GM23338 (cell line): ENCODE measurements around the gene DIP2C. TPM values are rescaled to one million over a fixed set of nuclear protein-coding genes. Genes with fewer than 3 reads are reported as not detected.

Experiments used
- ATAC-seq: fragments of 200-7000 bp; cut with Tn5 transposase; 3 replicates; pipeline ENCODE4 v1.9.1; 2020
- DNase-seq: peaks from one replicate; pipeline ENCODE4 v3.0.0-alpha.2; 2015; ENCODE audit warnings: low spot score
- H2AFZ ChIP-seq: fragments of 200-600 bp; sonication (generic); 2 replicates; pipeline ENCODE4 v1.8.0; 2016; ENCODE audit warnings: antibody characterized with exemption, mild to moderate bottlenecking, moderate library complexity
- H3F3A ChIP-seq: fragments of 200-600 bp; sonication (generic); replicated peaks from 2 replicates; pipeline ENCODE4 v1.8.0; 2017; ENCODE audit warnings: antibody characterized with exemption, mixed run types, low read depth
- H3K27ac ChIP-seq: fragments of 200-600 bp; sonication (generic); 2 replicates; pipeline ENCODE4 v1.6.1; 2016; ENCODE audit warnings: low read depth
- H3K27me3 ChIP-seq: fragments of 200-600 bp; sonication (generic); 2 replicates; pipeline ENCODE4 v1.8.0; 2016; ENCODE audit warnings: mild to moderate bottlenecking, mixed run types, moderate library complexity; ENCODE audit not compliant: insufficient read depth
- H3K36me3 ChIP-seq: fragments of 200-600 bp; sonication (generic); 2 replicates; pipeline ENCODE4 v1.8.0; 2016; ENCODE audit warnings: mild to moderate bottlenecking; ENCODE audit not compliant: insufficient read depth
- H3K4me1 ChIP-seq: fragments of 200-600 bp; sonication (generic); 2 replicates; pipeline ENCODE4 v1.8.0; 2016; ENCODE audit warnings: mild to moderate bottlenecking, moderate library complexity; ENCODE audit not compliant: insufficient read depth
- H3K4me2 ChIP-seq: fragments of 200-600 bp; sonication (generic); 2 replicates; pipeline ENCODE4 v1.7.1; 2017; ENCODE audit warnings: mixed run types
- H3K4me3 ChIP-seq: fragments of 200-600 bp; sonication (generic); 2 replicates; pipeline ENCODE4 v1.6.1; 2016; ENCODE audit warnings: mixed run types
- H3K79me2 ChIP-seq: fragments of 200-600 bp; sonication (generic); replicated peaks from 2 replicates; pipeline ENCODE4 v1.8.0; 2017; ENCODE audit warnings: mild to moderate bottlenecking; ENCODE audit not compliant: insufficient read depth
- H3K9me2 ChIP-seq: fragments of 200-600 bp; sonication (generic); 2 replicates; pipeline ENCODE4 v1.8.0; 2017; ENCODE audit not compliant: insufficient read depth
- H4K20me1 ChIP-seq: fragments of 200-600 bp; sonication (generic); replicated peaks from 2 replicates; pipeline ENCODE4 v1.8.0; 2017; ENCODE audit warnings: mild to moderate bottlenecking; ENCODE audit not compliant: insufficient read depth
- H3K27ac Mint-ChIP-seq: 2 replicates; pipeline ENCODE4 v1.8.0; 2020; ENCODE audit warnings: inconsistent platforms, mild to moderate bottlenecking, moderate library complexity, mixed read lengths
- H3K27me3 Mint-ChIP-seq: 3 replicates; pipeline ENCODE4 v1.8.0; 2022; ENCODE audit warnings: low read depth, mild to moderate bottlenecking, moderate library complexity, mixed read lengths, inconsistent platforms; ENCODE audit not compliant: insufficient read depth, poor library complexity
- H3K36me3 Mint-ChIP-seq: 3 replicates; pipeline ENCODE4 v1.8.0; 2021; ENCODE audit warnings: low read depth, mild to moderate bottlenecking, inconsistent platforms, moderate library complexity, mixed read lengths
- H3K4me1 Mint-ChIP-seq: 3 replicates; pipeline ENCODE4 v1.8.0; 2020; ENCODE audit warnings: mild to moderate bottlenecking, inconsistent platforms, mixed read lengths
- H3K4me3 Mint-ChIP-seq: 3 replicates; pipeline ENCODE4 v1.8.0; 2021; ENCODE audit warnings: moderate library complexity, mild to moderate bottlenecking, inconsistent platforms, mixed read lengths
- H3K9me3 Mint-ChIP-seq: 3 replicates; pipeline ENCODE4 v1.8.0; 2020; ENCODE audit warnings: moderate library complexity, mild to moderate bottlenecking, inconsistent platforms, mixed read lengths
- CREB1 ChIP-seq: fragments of 250-450 bp; sonication (Bioruptor Pico); IDR thresholded peaks from 2 replicates; pipeline ENCODE4 v1.5.0; 2020; ENCODE audit warnings: low read depth, mild to moderate bottlenecking, moderate library complexity
- EZH2 ChIP-seq: fragments of 200-600 bp; sonication (generic); IDR thresholded peaks from one replicate; pipeline ENCODE4 v1.8.0; 2017; ENCODE audit warnings: antibody characterized with exemption, mild to moderate bottlenecking, low read depth; ENCODE audit not compliant: unreplicated experiment
- EZH2phosphoT487 ChIP-seq: fragments of 200-600 bp; sonication (generic); IDR thresholded peaks from one replicate; pipeline ENCODE4 v1.8.1; 2018; ENCODE audit warnings: antibody characterized with exemption; ENCODE audit not compliant: unreplicated experiment
- JUNB ChIP-seq: IDR thresholded peaks from one replicate; pipeline ENCODE4 v1.6.1; 2016; ENCODE audit warnings: antibody characterized with exemption; ENCODE audit not compliant: unreplicated experiment
- NANOG ChIP-seq: IDR thresholded peaks from 2 replicates; pipeline ENCODE4 v1.6.1; 2016; ENCODE audit warnings: antibody characterized with exemption, borderline replicate concordance
- POLR2AphosphoS5 ChIP-seq: IDR thresholded peaks from 2 replicates; pipeline ENCODE4 v1.6.1; 2016; ENCODE audit warnings: antibody characterized with exemption, low read depth
- STAT1 ChIP-seq: IDR thresholded peaks from one replicate; pipeline ENCODE4 v1.6.1; 2016; ENCODE audit warnings: antibody characterized with exemption; ENCODE audit not compliant: unreplicated experiment
- ZNF114 ChIP-seq: fragments of 250-450 bp; sonication (Bioruptor Pico); IDR thresholded peaks from 2 replicates; pipeline ENCODE4 v1.5.0; 2020; ENCODE audit warnings: mild to moderate bottlenecking, moderate library complexity
- ZNF331 ChIP-seq: fragments of 250-450 bp; sonication (Bioruptor Pico); IDR thresholded peaks from 2 replicates; pipeline ENCODE4 v1.5.0; 2020; ENCODE audit warnings: low read depth, mild to moderate bottlenecking, moderate library complexity
- ZNF462 ChIP-seq: fragments of 250-450 bp; sonication (Bioruptor Pico); IDR thresholded peaks from 2 replicates; pipeline ENCODE4 v1.5.0; 2020; ENCODE audit warnings: mild to moderate bottlenecking, moderate library complexity
- polyA plus RNA-seq: library from polyadenylated mRNA; unstranded; fragments of >200 nt; fragmentation: Nextera tagmentation; extraction: Ambion mirVana; gene quantifications from 2 replicates; pipeline ENCODE4 v1.2.1, GENCODE V29; 2016
- total RNA-seq: library from RNA; depleted of rRNA; stranded (reverse); fragments of >200 nt; shearing (Covaris generic); gene quantifications from 2 replicates; pipeline ENCODE4 v1.2.3, GENCODE V29; 2014
- TF ChIP-seq, protein P1 (sequence below): IDR thresholded peaks from one replicate; pipeline ENCODE4 v1.6.1; 2018; ENCODE audit warnings: antibody characterized with exemption; ENCODE audit not compliant: unreplicated experiment
- TF ChIP-seq, protein P2 (sequence below): IDR thresholded peaks from 2 replicates; pipeline ENCODE4 v1.6.1; 2016; ENCODE audit warnings: antibody characterized with exemption

DIP2C gene
- total and polyA plus RNA-seq, 2 experiments from 2014 or later, result 5.1 to 7.7 TPM

- no peaks in the 10 kb centered on the region for H3K9me2 ChIP-seq
- TF ChIP-seq STAT1 (no peak), ZNF114 (CRISPR knock-in tag) (no peak), EZH2 (no peak), ZNF462 (CRISPR knock-in tag) (no peak), CREB1 (CRISPR knock-in tag) (no peak), JUNB (no peak), ZNF331 (CRISPR knock-in tag) (no peak), POLR2AphosphoS5 (no peak), EZH2phosphoT487 (no peak), NANOG (no peak)
- TF ChIP-seq, protein P1, sequence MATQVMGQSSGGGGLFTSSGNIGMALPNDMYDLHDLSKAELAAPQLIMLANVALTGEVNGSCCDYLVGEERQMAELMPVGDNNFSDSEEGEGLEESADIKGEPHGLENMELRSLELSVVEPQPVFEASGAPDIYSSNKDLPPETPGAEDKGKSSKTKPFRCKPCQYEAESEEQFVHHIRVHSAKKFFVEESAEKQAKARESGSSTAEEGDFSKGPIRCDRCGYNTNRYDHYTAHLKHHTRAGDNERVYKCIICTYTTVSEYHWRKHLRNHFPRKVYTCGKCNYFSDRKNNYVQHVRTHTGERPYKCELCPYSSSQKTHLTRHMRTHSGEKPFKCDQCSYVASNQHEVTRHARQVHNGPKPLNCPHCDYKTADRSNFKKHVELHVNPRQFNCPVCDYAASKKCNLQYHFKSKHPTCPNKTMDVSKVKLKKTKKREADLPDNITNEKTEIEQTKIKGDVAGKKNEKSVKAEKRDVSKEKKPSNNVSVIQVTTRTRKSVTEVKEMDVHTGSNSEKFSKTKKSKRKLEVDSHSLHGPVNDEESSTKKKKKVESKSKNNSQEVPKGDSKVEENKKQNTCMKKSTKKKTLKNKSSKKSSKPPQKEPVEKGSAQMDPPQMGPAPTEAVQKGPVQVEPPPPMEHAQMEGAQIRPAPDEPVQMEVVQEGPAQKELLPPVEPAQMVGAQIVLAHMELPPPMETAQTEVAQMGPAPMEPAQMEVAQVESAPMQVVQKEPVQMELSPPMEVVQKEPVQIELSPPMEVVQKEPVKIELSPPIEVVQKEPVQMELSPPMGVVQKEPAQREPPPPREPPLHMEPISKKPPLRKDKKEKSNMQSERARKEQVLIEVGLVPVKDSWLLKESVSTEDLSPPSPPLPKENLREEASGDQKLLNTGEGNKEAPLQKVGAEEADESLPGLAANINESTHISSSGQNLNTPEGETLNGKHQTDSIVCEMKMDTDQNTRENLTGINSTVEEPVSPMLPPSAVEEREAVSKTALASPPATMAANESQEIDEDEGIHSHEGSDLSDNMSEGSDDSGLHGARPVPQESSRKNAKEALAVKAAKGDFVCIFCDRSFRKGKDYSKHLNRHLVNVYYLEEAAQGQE, result no peak
- TF ChIP-seq, protein P2, sequence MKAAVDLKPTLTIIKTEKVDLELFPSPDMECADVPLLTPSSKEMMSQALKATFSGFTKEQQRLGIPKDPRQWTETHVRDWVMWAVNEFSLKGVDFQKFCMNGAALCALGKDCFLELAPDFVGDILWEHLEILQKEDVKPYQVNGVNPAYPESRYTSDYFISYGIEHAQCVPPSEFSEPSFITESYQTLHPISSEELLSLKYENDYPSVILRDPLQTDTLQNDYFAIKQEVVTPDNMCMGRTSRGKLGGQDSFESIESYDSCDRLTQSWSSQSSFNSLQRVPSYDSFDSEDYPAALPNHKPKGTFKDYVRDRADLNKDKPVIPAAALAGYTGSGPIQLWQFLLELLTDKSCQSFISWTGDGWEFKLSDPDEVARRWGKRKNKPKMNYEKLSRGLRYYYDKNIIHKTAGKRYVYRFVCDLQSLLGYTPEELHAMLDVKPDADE, result no peak
- H3K27me3 Mint-ChIP-seq, result peaks cover 14% of the 10 kb centered on the region
- no peaks in the 10 kb centered on the region for H3F3A ChIP-seq
- H3K4me1 Mint-ChIP-seq, result peaks cover 11% of the 10 kb centered on the region
- ATAC-seq (peak; percentile 57), DNase-seq (no peak)
- peaks cover 13% of the 10 kb centered on the region for H3K27me3 ChIP-seq
- no peak overlapping the region for H3K27ac Mint-ChIP-seq
- H3K4me1 ChIP-seq, result no peaks in the 10 kb centered on the region
- no peaks in the 10 kb centered on the region for H3K36me3 Mint-ChIP-seq
- H3K9me3 Mint-ChIP-seq, result no peaks in the 10 kb centered on the region
- peaks cover 18% of the 10 kb centered on the region for H4K20me1 ChIP-seq
- no peak overlapping the region for H2AFZ ChIP-seq
- no peak overlapping the region for H3K4me3 Mint-ChIP-seq
- H3K4me2 ChIP-seq, result no peak overlapping the region
- H3K79me2 ChIP-seq, result no peaks in the 10 kb centered on the region; the same call in 1 of the 2 replicates
- H3K27ac ChIP-seq, result no peak overlapping the region
- H3K36me3 ChIP-seq, result no peaks in the 10 kb centered on the region
- no peak overlapping the region for H3K4me3 ChIP-seq
Measured at GRCh38 chr10:498760-499435, 190.6 kb downstream of the DIP2C start.
